GM10847 (cell line): ENCODE measurements around the gene OPHN1.

Source experiments
- POLR2A ChIP-seq: IDR thresholded peaks from 2 replicates; pipeline ENCODE4 v1.6.1; 2011; ENCODE audit not compliant: insufficient read length; ENCODE audit errors: extremely low read depth

OPHN1 gene

GRCh38 chrX:68113837-68114572 is 319.3 kb downstream of the OPHN1 start:
- no peak for TF ChIP-seq POLR2A

- TF ChIP-seq POLR2A, result no peak
These were observed 321.0 kb downstream of the OPHN1 start for GRCh38 chrX:68112321-68112720.

- no peak for TF ChIP-seq POLR2A
These were observed 324.1 kb downstream of the OPHN1 start for GRCh38 chrX:68109162-68109561.

GRCh38 chrX:68098431-68098830 is 334.9 kb downstream of the OPHN1 start:
- no peak for TF ChIP-seq POLR2A

- TF ChIP-seq POLR2A, result no peak
These were observed 343.0 kb downstream of the OPHN1 start for GRCh38 chrX:68090266-68090665.

GRCh38 chrX:68087526-68087925 is 345.8 kb downstream of the OPHN1 start:
- TF ChIP-seq POLR2A, result no peak

GRCh38 chrX:68086709-68087108 is 346.6 kb downstream of the OPHN1 start:
- no peak for TF ChIP-seq POLR2A

- no peak for TF ChIP-seq POLR2A
These were observed 348.5 kb downstream of the OPHN1 start for GRCh38 chrX:68084765-68085164.

GRCh38 chrX:68083510-68083909 is 349.8 kb downstream of the OPHN1 start:
- TF ChIP-seq POLR2A, result no peak

GRCh38 chrX:68079961-68080360 is 353.3 kb downstream of the OPHN1 start:
- TF ChIP-seq POLR2A, result no peak

GRCh38 chrX:68077378-68077777 is 355.9 kb downstream of the OPHN1 start:
- TF ChIP-seq POLR2A, result no peak

GRCh38 chrX:68072041-68072440 is 361.3 kb downstream of the OPHN1 start:
- no peak for TF ChIP-seq POLR2A

GRCh38 chrX:68061206-68061535 is 372.1 kb downstream of the OPHN1 start:
- no peak for TF ChIP-seq POLR2A

GRCh38 chrX:68060506-68061205 is 372.6 kb downstream of the OPHN1 start:
- no peak for TF ChIP-seq POLR2A

GRCh38 chrX:68059469-68059868 is 373.8 kb downstream of the OPHN1 start:
- TF ChIP-seq POLR2A, result no peak

- TF ChIP-seq POLR2A, result no peak
These were observed 383.8 kb downstream of the OPHN1 start for GRCh38 chrX:68049466-68049865.

GRCh38 chrX:68048774-68049173 is 384.5 kb downstream of the OPHN1 start:
- no peak for TF ChIP-seq POLR2A

GRCh38 chrX:68045008-68045577 is 388.2 kb downstream of the OPHN1 start:
- TF ChIP-seq POLR2A, result no peak
